NCI-H1436 (cell line): ENCODE data around the gene MIS18BP1.
"Not testable (repeated sequence)": the region's sequence is repeated elsewhere in the genome, so short reads cannot be mapped to it uniquely, and the experiment has no call there.

Experiments
- DNase-seq: peaks from one replicate; lab custom pipeline; 2025; lab: John Stamatoyannopoulos, UW

MIS18BP1 gene

GRCh38 chr14:45246151-45246550, 6.9 kb downstream of the MIS18BP1 start:
- DNase-seq: no peak

GRCh38 chr14:45242706-45243105, 10.3 kb downstream of the MIS18BP1 start:
- no peak for DNase-seq

- DNase-seq: no peak
Observed at GRCh38 chr14:45238988-45239387, 14.0 kb downstream of the MIS18BP1 start.

- DNase-seq: no peak
Observed at GRCh38 chr14:45227566-45227965, 25.4 kb downstream of the MIS18BP1 start.

GRCh38 chr14:45222485-45223262, 30.3 kb downstream of the MIS18BP1 start:
- no peak for DNase-seq

- DNase-seq: not testable (repeated sequence)
Observed at GRCh38 chr14:45214341-45214740, 38.7 kb downstream of the MIS18BP1 start.

- DNase-seq: not testable (repeated sequence)
Observed at GRCh38 chr14:45213716-45214115, 39.3 kb downstream of the MIS18BP1 start.

GRCh38 chr14:45212231-45212630, 40.8 kb downstream of the MIS18BP1 start:
- DNase-seq: no peak

GRCh38 chr14:45211295-45211694, 41.7 kb downstream of the MIS18BP1 start:
- DNase-seq: no peak

GRCh38 chr14:45210159-45210558, 42.8 kb downstream of the MIS18BP1 start:
- DNase-seq: no peak

GRCh38 chr14:45204241-45204640, 48.8 kb downstream of the MIS18BP1 start:
- DNase-seq: no peak

GRCh38 chr14:45201905-45202304, 51.1 kb downstream of the MIS18BP1 start:
- no peak for DNase-seq

GRCh38 chr14:45199230-45199629, 53.8 kb downstream of the MIS18BP1 start:
- no peak for DNase-seq

GRCh38 chr14:45198551-45198950, 54.5 kb downstream of the MIS18BP1 start:
- no peak for DNase-seq

GRCh38 chr14:45194964-45195363, 58.0 kb downstream of the MIS18BP1 start:
- DNase-seq: no peak

- no peak for DNase-seq
Observed at GRCh38 chr14:45185100-45185814, 67.7 kb downstream of the MIS18BP1 start.

- no peak for DNase-seq
Observed at GRCh38 chr14:45181806-45182205, 71.2 kb downstream of the MIS18BP1 start.

GRCh38 chr14:45181329-45181728, 71.7 kb downstream of the MIS18BP1 start:
- no peak for DNase-seq

GRCh38 chr14:45177076-45177475, 75.9 kb downstream of the MIS18BP1 start:
- no peak for DNase-seq

GRCh38 chr14:45169906-45170305, 83.1 kb downstream of the MIS18BP1 start:
- no peak for DNase-seq

- DNase-seq: no peak
Observed at GRCh38 chr14:45156067-45156466, 96.9 kb downstream of the MIS18BP1 start.
